HepG2 (cell line): ENCODE results near the gene RNH1. TPM values are rescaled to one million over a fixed set of nuclear protein-coding genes. Genes with fewer than 3 reads are reported as not detected.

Experiments used
- DNMT1 ChIP-seq: sonication (generic); formaldehyde crosslinking; IDR thresholded peaks from 2 replicates; pipeline ENCODE4 v1.5.1; 2020; ENCODE audit warnings: mild to moderate bottlenecking, missing genetic modification reagents
- EHMT2 ChIP-seq: fragments of 200-600 bp; sonication (generic); IDR thresholded peaks from 2 replicates; pipeline ENCODE4 v1.7.0; 2017; ENCODE audit warnings: antibody characterized with exemption, low read depth, low read length, borderline replicate concordance
- ERF ChIP-seq: IDR thresholded peaks from 2 replicates; pipeline ENCODE4 v1.6.1; 2018; ENCODE audit warnings: missing biosample characterization, missing genetic modification reagents
- MEIS1 ChIP-seq: sonication (generic); formaldehyde crosslinking; IDR thresholded peaks from 2 replicates; pipeline ENCODE4 v1.9.0; 2021; ENCODE audit warnings: mild to moderate bottlenecking, missing genetic modification reagents, moderate library complexity, borderline replicate concordance
- NCOA5 ChIP-seq: sonication (generic); formaldehyde crosslinking; IDR thresholded peaks from 2 replicates; pipeline ENCODE4 v1.4.0; 2020; ENCODE audit warnings: missing genetic modification reagents
- NRL ChIP-seq: sonication (generic); formaldehyde crosslinking; IDR thresholded peaks from 2 replicates; pipeline ENCODE4 v1.5.0; 2020; ENCODE audit warnings: missing genetic modification reagents, mild to moderate bottlenecking, moderate library complexity, borderline replicate concordance
- PHF20 ChIP-seq: sonication (generic); formaldehyde crosslinking; IDR thresholded peaks from 2 replicates; pipeline ENCODE4 v1.5.0; 2020; ENCODE audit warnings: mild to moderate bottlenecking, missing genetic modification reagents
- PHF5A ChIP-seq: IDR thresholded peaks from one replicate; pipeline ENCODE4 v1.6.1; 2018; ENCODE audit warnings: low read depth, missing genetic modification reagents; ENCODE audit not compliant: unreplicated experiment
- SIN3A ChIP-seq: IDR thresholded peaks from 2 replicates; pipeline ENCODE4 v1.6.1; 2011; ENCODE audit warnings: low read depth, mild to moderate bottlenecking, control low read depth, low read length, borderline replicate concordance
- SOX6 ChIP-seq, 2 experiments: fragments of 450-650 bp in 1 of 2; sonication (generic) in 1 of 2; formaldehyde crosslinking in 1 of 2; IDR thresholded peaks; 2 replicates each; pipeline versions ENCODE4 v1.4.0 to v1.6.1; 2017 to 2020; ENCODE audit warnings: antibody characterized with exemption in 1 of 2, mild to moderate bottlenecking in 1 of 2, missing genetic modification reagents in 1 of 2
- ZBTB1 ChIP-seq: sonication (generic); formaldehyde crosslinking; IDR thresholded peaks from 2 replicates; pipeline ENCODE4 v1.4.0; 2020; ENCODE audit warnings: missing genetic modification reagents, borderline replicate concordance
- ZNF367 ChIP-seq: sonication (generic); formaldehyde crosslinking; IDR thresholded peaks from 2 replicates; pipeline ENCODE4 v1.4.0; 2020; ENCODE audit warnings: missing genetic modification reagents, borderline replicate concordance
- ZNF446 ChIP-seq: sonication (generic); formaldehyde crosslinking; IDR thresholded peaks from 2 replicates; pipeline ENCODE4 v1.5.0; 2020; ENCODE audit warnings: mild to moderate bottlenecking, missing genetic modification reagents
- ZNF558 ChIP-seq: sonication (generic); formaldehyde crosslinking; IDR thresholded peaks from 2 replicates; pipeline ENCODE4 v1.9.0; 2022; ENCODE audit warnings: mild to moderate bottlenecking, missing genetic modification reagents, borderline replicate concordance
- ZNF567 ChIP-seq: sonication (generic); formaldehyde crosslinking; IDR thresholded peaks from 2 replicates; pipeline ENCODE4 v1.8.1; 2023; ENCODE audit warnings: mild to moderate bottlenecking, missing genetic modification reagents, borderline replicate concordance
- polyA plus RNA-seq, 8 experiments: library from polyadenylated mRNA; depleted of rRNA in 3 of 8; stranded (reverse) in 7 of 8; unstranded in 1 of 8; fragments of >200 nt; fragmentation: Illumina TruSeq in 4 of 8; extraction: Trizol in 4 of 8; gene quantifications; 2 replicates each; pipeline versions ENCODE4 v1.2.1 to v1.2.3, GENCODE V29; 2011 to 2016; ENCODE audit warnings: low read depth in 4 of 8, missing spikeins in 1 of 8, mixed read lengths in 1 of 8; ENCODE audit not compliant: insufficient read depth in 1 of 8
- total RNA-seq, 5 experiments: library from RNA; depleted of rRNA; stranded (reverse); fragments of >200 nt; fragmentation: Illumina TruSeq; extraction: Trizol; gene quantifications; 2 replicates each; pipeline ENCODE4 v1.2.3, GENCODE V29; 2016; ENCODE audit warnings: low read depth in 1 of 5
- TF ChIP-seq, protein P1 (sequence below): sonication (generic); formaldehyde crosslinking; IDR thresholded peaks from 2 replicates; pipeline ENCODE4 v1.8.1; 2022; ENCODE audit warnings: mild to moderate bottlenecking, missing genetic modification reagents
- TF ChIP-seq, protein P2 (sequence below): sonication (generic); formaldehyde crosslinking; IDR thresholded peaks from 2 replicates; pipeline ENCODE4 v1.5.0; 2020; ENCODE audit warnings: missing genetic modification reagents
- TF ChIP-seq, protein P3 (sequence below): IDR thresholded peaks from 2 replicates; pipeline ENCODE4 v1.6.1; 2016; ENCODE audit warnings: mild to moderate bottlenecking, missing biosample characterization, missing genetic modification reagents
- TF ChIP-seq, protein P4 (sequence below): sonication (generic); formaldehyde crosslinking; IDR thresholded peaks from 2 replicates; pipeline ENCODE4 v1.5.1; 2020; ENCODE audit warnings: missing genetic modification reagents, mild to moderate bottlenecking, borderline replicate concordance
- TF ChIP-seq, protein P5 (sequence below): IDR thresholded peaks from 2 replicates; pipeline ENCODE4 v1.6.1; 2016; ENCODE audit warnings: low read depth, control low read depth
- TF ChIP-seq, protein P6 (sequence below): sonication (generic); formaldehyde crosslinking; IDR thresholded peaks from 2 replicates; pipeline ENCODE4 v1.4.0; 2020; ENCODE audit warnings: mild to moderate bottlenecking, low read depth, missing genetic modification reagents
- TF ChIP-seq, protein P7 (sequence below): sonication (generic); formaldehyde crosslinking; IDR thresholded peaks from 2 replicates; pipeline ENCODE4 v1.8.1; 2023; ENCODE audit warnings: mild to moderate bottlenecking, inconsistent platforms, moderate library complexity, missing genetic modification reagents, borderline replicate concordance

RNH1 gene
- total and polyA plus RNA-seq, 2 of the 13 experiments (the other 11 are each of a cell fraction or from before 2014, with no cell fraction given): 36.0 to 74.1 TPM

DNA sequence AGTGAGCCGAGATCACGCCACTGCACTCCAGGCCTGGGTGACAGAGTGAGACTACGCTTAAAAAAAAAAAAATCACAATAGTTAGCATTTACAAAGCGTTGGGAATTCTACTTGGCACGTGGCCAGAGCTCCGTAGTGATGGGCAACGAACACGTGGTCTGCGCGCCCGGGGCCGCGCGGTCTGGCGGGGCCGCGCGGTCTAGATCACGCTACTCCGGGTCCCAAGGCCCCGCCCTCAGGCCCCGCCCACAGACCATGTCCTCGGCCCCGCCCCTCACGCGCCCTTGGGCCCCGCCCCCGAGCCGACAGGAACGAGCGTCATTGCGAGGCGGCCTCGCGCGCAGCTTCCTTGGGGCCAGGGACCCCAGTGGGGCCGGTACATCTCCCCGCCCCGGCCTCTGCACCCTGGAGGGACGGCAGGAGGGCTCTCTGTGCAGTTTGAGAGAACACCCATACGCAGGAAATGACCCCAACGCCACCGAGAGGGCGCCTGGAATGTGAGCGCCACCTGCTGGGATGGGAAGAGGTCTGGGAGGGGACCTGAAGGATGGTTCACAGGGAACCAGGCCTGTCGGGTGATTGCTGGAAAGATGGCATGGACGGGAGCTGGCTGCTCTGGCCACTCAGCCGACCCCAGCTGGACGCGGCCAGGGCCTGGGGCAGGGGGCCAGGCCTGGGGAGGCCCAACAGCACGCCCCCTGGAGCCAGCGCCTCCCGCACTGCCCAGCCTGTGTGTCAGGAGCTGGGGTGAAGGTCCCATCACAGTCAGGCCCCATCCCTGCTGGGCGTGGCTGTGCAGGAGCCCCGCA is 58.9 kb downstream of the RNH1 start (continued):
- no peak for TF ChIP-seq ZBTB1 (CRISPR knock-in tag)
- no peak for TF ChIP-seq SOX6 (IDR thresholded peaks at IDR 0.05)
- TF ChIP-seq SOX6 (CRISPR knock-in tag; IDR thresholded peaks at IDR 0.05): peak; percentile 70
- no peak; the same call in 1 of the 2 replicates for TF ChIP-seq SIN3A
- peak; percentile 71 for TF ChIP-seq ERF (CRISPR knock-in tag)
- TF ChIP-seq PHF5A: peak; percentile 75
- TF ChIP-seq, protein P1, sequence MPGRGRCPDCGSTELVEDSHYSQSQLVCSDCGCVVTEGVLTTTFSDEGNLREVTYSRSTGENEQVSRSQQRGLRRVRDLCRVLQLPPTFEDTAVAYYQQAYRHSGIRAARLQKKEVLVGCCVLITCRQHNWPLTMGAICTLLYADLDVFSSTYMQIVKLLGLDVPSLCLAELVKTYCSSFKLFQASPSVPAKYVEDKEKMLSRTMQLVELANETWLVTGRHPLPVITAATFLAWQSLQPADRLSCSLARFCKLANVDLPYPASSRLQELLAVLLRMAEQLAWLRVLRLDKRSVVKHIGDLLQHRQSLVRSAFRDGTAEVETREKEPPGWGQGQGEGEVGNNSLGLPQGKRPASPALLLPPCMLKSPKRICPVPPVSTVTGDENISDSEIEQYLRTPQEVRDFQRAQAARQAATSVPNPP (CRISPR knock-in tag): no peak
- no peak for TF ChIP-seq EHMT2
- TF ChIP-seq, protein P2, sequence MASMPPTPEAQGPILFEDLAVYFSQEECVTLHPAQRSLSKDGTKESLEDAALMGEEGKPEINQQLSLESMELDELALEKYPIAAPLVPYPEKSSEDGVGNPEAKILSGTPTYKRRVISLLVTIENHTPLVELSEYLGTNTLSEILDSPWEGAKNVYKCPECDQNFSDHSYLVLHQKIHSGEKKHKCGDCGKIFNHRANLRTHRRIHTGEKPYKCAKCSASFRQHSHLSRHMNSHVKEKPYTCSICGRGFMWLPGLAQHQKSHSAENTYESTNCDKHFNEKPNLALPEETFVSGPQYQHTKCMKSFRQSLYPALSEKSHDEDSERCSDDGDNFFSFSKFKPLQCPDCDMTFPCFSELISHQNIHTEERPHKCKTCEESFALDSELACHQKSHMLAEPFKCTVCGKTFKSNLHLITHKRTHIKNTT (CRISPR knock-in tag): no peak
- TF ChIP-seq, protein P3, sequence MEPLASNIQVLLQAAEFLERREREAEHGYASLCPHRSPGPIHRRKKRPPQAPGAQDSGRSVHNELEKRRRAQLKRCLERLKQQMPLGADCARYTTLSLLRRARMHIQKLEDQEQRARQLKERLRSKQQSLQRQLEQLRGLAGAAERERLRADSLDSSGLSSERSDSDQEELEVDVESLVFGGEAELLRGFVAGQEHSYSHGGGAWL: peak; percentile 84
- no peak for TF ChIP-seq NRL
- no peak for TF ChIP-seq ZNF367 (CRISPR knock-in tag)
- TF ChIP-seq, protein P4, sequence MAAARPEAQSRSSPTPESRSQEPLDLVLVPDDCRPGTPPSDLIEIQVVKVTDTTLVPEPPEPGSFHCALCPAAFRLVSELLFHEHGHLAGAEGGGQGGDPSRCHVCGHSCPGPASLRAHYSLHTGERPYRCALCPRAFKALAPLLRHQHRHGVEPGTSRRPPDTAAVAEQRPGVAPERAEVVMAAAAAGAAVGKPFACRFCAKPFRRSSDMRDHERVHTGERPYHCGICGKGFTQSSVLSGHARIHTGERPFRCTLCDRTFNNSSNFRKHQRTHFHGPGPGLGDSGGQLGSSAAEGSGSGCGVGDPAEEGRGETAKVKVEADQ (CRISPR knock-in tag): peak; percentile 86
- TF ChIP-seq, protein P5, sequence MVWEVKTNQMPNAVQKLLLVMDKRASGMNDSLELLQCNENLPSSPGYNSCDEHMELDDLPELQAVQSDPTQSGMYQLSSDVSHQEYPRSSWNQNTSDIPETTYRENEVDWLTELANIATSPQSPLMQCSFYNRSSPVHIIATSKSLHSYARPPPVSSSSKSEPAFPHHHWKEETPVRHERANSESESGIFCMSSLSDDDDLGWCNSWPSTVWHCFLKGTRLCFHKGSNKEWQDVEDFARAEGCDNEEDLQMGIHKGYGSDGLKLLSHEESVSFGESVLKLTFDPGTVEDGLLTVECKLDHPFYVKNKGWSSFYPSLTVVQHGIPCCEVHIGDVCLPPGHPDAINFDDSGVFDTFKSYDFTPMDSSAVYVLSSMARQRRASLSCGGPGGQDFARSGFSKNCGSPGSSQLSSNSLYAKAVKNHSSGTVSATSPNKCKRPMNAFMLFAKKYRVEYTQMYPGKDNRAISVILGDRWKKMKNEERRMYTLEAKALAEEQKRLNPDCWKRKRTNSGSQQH (CRISPR knock-in tag): no peak
- no peak for TF ChIP-seq ZNF558 (CRISPR knock-in tag)
- no peak for TF ChIP-seq ZNF446 (CRISPR knock-in tag)
- TF ChIP-seq, protein P6, sequence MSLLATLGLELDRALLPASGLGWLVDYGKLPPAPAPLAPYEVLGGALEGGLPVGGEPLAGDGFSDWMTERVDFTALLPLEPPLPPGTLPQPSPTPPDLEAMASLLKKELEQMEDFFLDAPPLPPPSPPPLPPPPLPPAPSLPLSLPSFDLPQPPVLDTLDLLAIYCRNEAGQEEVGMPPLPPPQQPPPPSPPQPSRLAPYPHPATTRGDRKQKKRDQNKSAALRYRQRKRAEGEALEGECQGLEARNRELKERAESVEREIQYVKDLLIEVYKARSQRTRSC (CRISPR knock-in tag): no peak
- no peak for TF ChIP-seq ZNF567
- TF ChIP-seq, protein P7, sequence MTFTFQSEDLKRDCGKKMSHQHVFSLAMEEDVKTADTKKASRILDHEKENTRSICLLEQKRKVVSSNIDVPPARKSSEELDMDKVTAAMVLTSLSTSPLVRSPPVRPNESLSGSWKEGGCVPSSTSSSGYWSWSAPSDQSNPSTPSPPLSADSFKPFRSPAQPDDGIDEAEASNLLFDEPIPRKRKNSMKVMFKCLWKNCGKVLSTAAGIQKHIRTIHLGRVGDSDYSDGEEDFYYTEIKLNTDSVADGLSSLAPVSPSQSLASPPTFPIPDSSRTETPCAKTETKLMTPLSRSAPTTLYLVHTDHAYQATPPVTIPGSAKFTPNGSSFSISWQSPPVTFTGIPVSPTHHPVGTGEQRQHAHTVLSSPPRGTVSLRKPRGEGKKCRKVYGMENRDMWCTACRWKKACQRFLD (CRISPR knock-in tag): no peak; the same call in 1 of the 2 replicates
- TF ChIP-seq PHF20 (CRISPR knock-in tag): no peak
- no peak for TF ChIP-seq NCOA5 (CRISPR knock-in tag)
- TF ChIP-seq MEIS1 (CRISPR knock-in tag): peak; percentile 43; the same call in 1 of the 2 replicates
- peak; percentile 90 for TF ChIP-seq DNMT1 (CRISPR knock-in tag)
